ENCODE measurements around the gene UBL3. TPM values are rescaled to one million over a fixed set of nuclear protein-coding genes. Genes with fewer than 3 reads are reported as not detected.

Gene UBL3
- total RNA-seq, 1 donor from 2014 or later, result 23.0 TPM

DNA sequence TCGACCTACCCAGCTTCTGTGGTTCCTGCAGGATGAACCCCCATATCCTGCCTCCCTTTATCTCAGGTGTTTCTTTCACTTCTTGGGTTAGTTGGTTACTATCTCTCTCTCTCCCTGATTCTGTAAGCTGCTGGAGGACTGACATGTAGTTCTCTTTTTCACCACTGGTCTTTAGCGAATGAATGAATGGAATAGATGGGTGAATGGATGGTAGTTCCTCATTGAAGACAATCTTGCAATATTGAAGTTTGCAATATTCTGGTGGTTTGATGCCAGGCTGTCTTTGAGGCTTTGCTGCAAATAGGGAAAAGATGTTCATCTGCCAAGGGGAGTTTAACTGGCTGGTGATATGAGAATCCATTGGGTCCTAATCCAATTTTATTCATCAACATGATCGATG is 120.2 kb downstream of the UBL3 start:
- Histone ChIP-seq H3K4me3 (ENCODE audit: low read depth, low read length) (no peak overlapping the region), H3K36me3 (ENCODE audit: control insufficient read depth, insufficient read depth, low read length) (no peaks in the 10 kb centered on the region), H3K27me3 (ENCODE audit: control insufficient read depth, insufficient read depth, low read length) (peaks cover 6% of the 10 kb centered on the region)
- DNase-seq (ENCODE audit: low read depth), result no peak
- TF ChIP-seq, protein P1, sequence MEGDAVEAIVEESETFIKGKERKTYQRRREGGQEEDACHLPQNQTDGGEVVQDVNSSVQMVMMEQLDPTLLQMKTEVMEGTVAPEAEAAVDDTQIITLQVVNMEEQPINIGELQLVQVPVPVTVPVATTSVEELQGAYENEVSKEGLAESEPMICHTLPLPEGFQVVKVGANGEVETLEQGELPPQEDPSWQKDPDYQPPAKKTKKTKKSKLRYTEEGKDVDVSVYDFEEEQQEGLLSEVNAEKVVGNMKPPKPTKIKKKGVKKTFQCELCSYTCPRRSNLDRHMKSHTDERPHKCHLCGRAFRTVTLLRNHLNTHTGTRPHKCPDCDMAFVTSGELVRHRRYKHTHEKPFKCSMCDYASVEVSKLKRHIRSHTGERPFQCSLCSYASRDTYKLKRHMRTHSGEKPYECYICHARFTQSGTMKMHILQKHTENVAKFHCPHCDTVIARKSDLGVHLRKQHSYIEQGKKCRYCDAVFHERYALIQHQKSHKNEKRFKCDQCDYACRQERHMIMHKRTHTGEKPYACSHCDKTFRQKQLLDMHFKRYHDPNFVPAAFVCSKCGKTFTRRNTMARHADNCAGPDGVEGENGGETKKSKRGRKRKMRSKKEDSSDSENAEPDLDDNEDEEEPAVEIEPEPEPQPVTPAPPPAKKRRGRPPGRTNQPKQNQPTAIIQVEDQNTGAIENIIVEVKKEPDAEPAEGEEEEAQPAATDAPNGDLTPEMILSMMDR (IDR thresholded peaks at IDR 0.05; ENCODE audit: insufficient read depth, low read length, poor library complexity, severe bottlenecking), result no peak

DNA sequence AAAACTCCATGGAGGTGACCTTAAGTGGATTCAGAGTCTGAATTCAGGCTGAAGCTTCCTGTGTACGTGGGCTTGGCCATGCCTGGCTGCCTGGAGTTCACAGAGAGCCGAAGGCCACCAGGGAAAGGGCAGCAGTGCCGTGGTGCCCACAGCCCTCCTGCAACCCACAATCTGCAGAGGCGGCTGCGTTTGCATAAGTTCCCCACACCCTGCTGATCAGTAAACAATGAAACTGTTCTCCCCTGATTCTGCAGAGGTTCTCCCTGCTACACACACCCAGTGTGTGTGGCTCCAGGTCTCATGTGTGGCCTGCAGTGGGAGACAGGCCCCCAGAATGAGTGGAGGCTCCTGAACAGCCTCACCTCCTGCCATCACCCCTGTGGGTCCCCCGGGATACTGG is 128.0 kb downstream of the UBL3 start:
- Histone ChIP-seq H3K4me3 (ENCODE audit: low read depth, low read length) (no peak overlapping the region), H3K36me3 (ENCODE audit: control insufficient read depth, insufficient read depth, low read length) (no peaks in the 10 kb centered on the region), H3K27me3 (ENCODE audit: control insufficient read depth, insufficient read depth, low read length) (peaks cover 8% of the 10 kb centered on the region)
- TF ChIP-seq, protein P1 (IDR thresholded peaks at IDR 0.05; ENCODE audit: insufficient read depth, low read length, poor library complexity, severe bottlenecking), result no peak
- DNase-seq (ENCODE audit: low read depth), result no peak

DNA sequence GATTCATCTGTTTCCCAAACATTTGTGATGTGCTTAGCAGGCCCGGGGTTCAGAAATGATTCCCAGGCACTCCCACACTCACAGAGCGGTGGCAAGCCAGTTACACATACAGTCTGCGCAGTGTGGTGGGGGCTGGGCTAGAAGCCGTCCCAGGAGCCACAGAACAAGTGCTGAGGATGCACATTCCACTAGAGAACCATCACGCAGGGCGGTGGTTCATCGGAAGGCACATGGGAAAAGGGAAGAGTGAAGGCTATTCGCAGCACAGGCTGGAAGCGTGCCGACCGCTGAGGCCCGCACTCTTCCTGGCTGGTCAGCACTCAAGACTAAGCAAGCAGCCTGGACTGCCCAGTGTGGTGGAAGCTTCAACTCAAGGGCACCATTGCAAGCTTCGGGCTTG is 128.7 kb downstream of the UBL3 start:
- Histone ChIP-seq H3K27me3 (ENCODE audit: control insufficient read depth, insufficient read depth, low read length) (peaks cover 8% of the 10 kb centered on the region), H3K4me3 (ENCODE audit: low read depth, low read length) (no peak overlapping the region), H3K36me3 (ENCODE audit: control insufficient read depth, insufficient read depth, low read length) (no peaks in the 10 kb centered on the region)
- DNase-seq (ENCODE audit: low read depth), result peak; percentile 9
- TF ChIP-seq, protein P1 (IDR thresholded peaks at IDR 0.05; ENCODE audit: insufficient read depth, low read length, poor library complexity, severe bottlenecking), result no peak

DNA sequence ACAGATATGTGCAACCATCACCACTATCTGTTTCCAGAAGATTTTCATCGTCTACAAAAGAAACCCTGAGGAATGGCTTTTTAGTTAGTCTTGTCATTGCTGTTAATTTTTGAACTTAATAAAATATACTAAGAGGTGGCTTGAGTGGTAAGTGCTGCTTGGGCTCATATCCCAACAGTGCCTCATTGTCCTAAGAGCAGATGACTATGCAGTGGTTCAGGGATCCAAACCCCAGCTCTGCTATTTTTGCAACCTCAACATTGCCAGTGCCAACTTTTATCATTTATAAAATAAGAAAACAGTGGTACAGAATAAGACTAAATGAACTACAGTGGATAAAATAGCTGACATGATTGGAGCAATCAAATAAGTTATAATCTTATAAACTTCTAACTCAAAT is 131.7 kb downstream of the UBL3 start:
- Histone ChIP-seq H3K27me3 (ENCODE audit: control insufficient read depth, insufficient read depth, low read length) (peaks cover 8% of the 10 kb centered on the region), H3K4me3 (ENCODE audit: low read depth, low read length) (no peak overlapping the region), H3K36me3 (ENCODE audit: control insufficient read depth, insufficient read depth, low read length) (no peaks in the 10 kb centered on the region)
- no peak for DNase-seq (ENCODE audit: low read depth)
- TF ChIP-seq, protein P1 (IDR thresholded peaks at IDR 0.05; ENCODE audit: insufficient read depth, low read length, poor library complexity, severe bottlenecking), result no peak

DNA sequence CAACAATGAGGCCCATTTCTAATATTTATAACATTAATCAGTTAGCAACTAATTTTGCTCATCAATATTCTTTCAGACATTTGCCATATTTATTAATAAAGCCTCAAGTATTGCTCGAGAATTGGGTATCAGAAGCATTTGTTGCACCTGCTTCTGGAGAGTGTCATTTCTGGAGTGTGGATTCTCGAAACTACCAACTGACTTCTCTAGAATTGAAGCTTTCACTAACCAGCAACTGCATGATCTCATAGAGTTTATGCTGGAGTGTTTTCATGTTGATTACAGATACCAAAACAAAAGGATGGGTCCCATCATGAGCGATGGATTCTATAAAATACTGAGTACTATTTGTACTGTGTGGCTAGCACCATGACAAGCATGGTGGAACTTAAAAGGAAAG is 133.9 kb downstream of the UBL3 start:
- peaks cover 11% of the 10 kb centered on the region for H3K27me3 ChIP-seq (ENCODE audit: control insufficient read depth, insufficient read depth, low read length)
- TF ChIP-seq, protein P1 (IDR thresholded peaks at IDR 0.05; ENCODE audit: insufficient read depth, low read length, poor library complexity, severe bottlenecking), result no peak
- H3K36me3 ChIP-seq (ENCODE audit: control insufficient read depth, insufficient read depth, low read length), result no peaks in the 10 kb centered on the region
- DNase-seq (ENCODE audit: low read depth), result no peak
- H3K4me3 ChIP-seq (ENCODE audit: low read depth, low read length), result no peak overlapping the region

Data from kidney epithelial cell (primary cell).